ENCODE measurements around the gene EPHB6.
A peak's percentile ranks its signal among the peaks of the same experiment; 100 is the strongest.

EPHB6 gene

GRCh38 chr7:142863891-142864685 is 9.2 kb downstream of the EPHB6 start:
- H3K4me3 ChIP-seq (ENCODE audit: low read depth, low read length) = no peak overlapping the region
- DNase-seq (ENCODE audit: low read depth) = no peak
- TF ChIP-seq, protein P1, sequence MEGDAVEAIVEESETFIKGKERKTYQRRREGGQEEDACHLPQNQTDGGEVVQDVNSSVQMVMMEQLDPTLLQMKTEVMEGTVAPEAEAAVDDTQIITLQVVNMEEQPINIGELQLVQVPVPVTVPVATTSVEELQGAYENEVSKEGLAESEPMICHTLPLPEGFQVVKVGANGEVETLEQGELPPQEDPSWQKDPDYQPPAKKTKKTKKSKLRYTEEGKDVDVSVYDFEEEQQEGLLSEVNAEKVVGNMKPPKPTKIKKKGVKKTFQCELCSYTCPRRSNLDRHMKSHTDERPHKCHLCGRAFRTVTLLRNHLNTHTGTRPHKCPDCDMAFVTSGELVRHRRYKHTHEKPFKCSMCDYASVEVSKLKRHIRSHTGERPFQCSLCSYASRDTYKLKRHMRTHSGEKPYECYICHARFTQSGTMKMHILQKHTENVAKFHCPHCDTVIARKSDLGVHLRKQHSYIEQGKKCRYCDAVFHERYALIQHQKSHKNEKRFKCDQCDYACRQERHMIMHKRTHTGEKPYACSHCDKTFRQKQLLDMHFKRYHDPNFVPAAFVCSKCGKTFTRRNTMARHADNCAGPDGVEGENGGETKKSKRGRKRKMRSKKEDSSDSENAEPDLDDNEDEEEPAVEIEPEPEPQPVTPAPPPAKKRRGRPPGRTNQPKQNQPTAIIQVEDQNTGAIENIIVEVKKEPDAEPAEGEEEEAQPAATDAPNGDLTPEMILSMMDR (IDR thresholded peaks at IDR 0.05; ENCODE audit: control insufficient read depth, extremely low read depth, insufficient read depth) = no peak

- DNase-seq (ENCODE audit: low read depth) = no peak
- no peak overlapping the region for H3K4me3 ChIP-seq (ENCODE audit: low read depth, low read length)
- TF ChIP-seq, protein P1 (IDR thresholded peaks at IDR 0.05; ENCODE audit: control insufficient read depth, extremely low read depth, insufficient read depth) = no peak
Measured at GRCh38 chr7:142864980-142865747, 10.3 kb downstream of the EPHB6 start.

GRCh38 chr7:142865766-142866165 is 10.9 kb downstream of the EPHB6 start:
- TF ChIP-seq, protein P1 (IDR thresholded peaks at IDR 0.05; ENCODE audit: control insufficient read depth, extremely low read depth, insufficient read depth) = no peak
- DNase-seq (ENCODE audit: low read depth) = no peak

GRCh38 chr7:142866361-142867096 is 11.7 kb downstream of the EPHB6 start:
- H3K4me3 ChIP-seq (ENCODE audit: low read depth, low read length) = no peak overlapping the region

More at GRCh38 chr7:142865766-142866165, 10.9 kb downstream of the EPHB6 start:
- H3K4me3 ChIP-seq (ENCODE audit: low read depth, low read length) = no peak overlapping the region

GRCh38 chr7:142867097-142867378 is 12.2 kb downstream of the EPHB6 start:
- no peak for DNase-seq (ENCODE audit: low read depth)
- H3K4me3 ChIP-seq (ENCODE audit: low read depth, low read length) = no peak overlapping the region
- TF ChIP-seq, protein P1 (IDR thresholded peaks at IDR 0.05; ENCODE audit: control insufficient read depth, extremely low read depth, insufficient read depth) = no peak

More at GRCh38 chr7:142866361-142867096, 11.7 kb downstream of the EPHB6 start:
- TF ChIP-seq, protein P1 (IDR thresholded peaks at IDR 0.05; ENCODE audit: control insufficient read depth, extremely low read depth, insufficient read depth) = peak; percentile 90
- no peak for DNase-seq (ENCODE audit: low read depth)

DNA sequence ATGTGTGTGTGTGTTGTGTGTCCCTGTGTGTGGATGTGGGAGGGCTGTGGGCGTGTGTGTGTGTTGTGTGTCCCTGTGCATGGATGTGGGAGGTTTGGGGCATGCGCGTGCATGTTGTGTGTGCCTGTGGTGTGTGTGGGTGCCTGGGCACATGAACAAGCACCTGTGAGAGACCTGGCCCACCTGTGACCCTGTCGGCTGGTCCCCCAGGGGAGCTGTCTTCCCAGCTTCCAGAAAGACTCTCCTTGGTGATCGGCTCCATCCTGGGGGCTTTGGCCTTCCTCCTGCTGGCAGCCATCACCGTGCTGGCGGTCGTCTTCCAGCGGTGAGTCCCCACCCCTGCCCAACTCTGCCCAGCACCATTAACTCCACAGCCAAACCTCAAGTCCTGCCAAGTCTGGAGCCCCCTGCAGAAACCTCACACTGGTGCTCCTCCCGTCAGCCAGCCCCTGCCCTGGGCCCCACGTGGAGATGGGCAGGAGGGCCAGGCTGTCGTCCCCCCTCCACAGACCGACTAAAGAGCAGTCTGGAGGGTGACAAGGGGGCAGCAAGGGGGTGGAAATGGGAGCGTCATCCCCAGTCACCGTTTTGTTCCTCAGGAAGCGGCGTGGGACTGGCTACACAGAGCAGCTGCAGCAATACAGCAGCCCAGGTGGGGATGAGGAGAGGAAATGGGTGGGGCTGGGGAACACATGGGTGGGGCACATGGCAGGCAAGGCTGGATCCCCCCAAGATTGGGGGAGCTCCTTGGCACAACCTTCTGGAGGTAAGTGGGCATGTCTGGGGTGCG is 12.7 kb downstream of the EPHB6 start:
- no peak for DNase-seq (ENCODE audit: low read depth)
- no peak overlapping the region for H3K4me3 ChIP-seq (ENCODE audit: low read depth, low read length)
- TF ChIP-seq, protein P1 (IDR thresholded peaks at IDR 0.05; ENCODE audit: control insufficient read depth, extremely low read depth, insufficient read depth) = no peak

Measured in LNCaP clone FGC (cell line).